ENCODE data around the gene FASN.
A peak's percentile ranks its signal among the peaks of the same experiment; 100 is the strongest.

Gene FASN

GRCh38 chr17:82101301-82101715 lies 3.3 kb upstream of the FASN start:
- DNase-seq (ENCODE audit: low spot score), result no peak

GRCh38 chr17:82100502-82101298 lies 2.7 kb upstream of the FASN start:
- no peak for DNase-seq (ENCODE audit: low spot score)

GRCh38 chr17:82098939-82099763 lies 1.1 kb upstream of the FASN start:
- DNase-seq (ENCODE audit: low spot score), result no peak

GRCh38 chr17:82097919-82098168 lies 192 bp downstream of the FASN start:
- DNase-seq (ENCODE audit: low spot score), result no peak

GRCh38 chr17:82097184-82097918 lies 685 bp downstream of the FASN start:
- DNase-seq (ENCODE audit: low spot score), result peak; percentile 31

- DNase-seq (ENCODE audit: low spot score), result no peak
Measured at GRCh38 chr17:82096709-82097183, 1.3 kb downstream of the FASN start.

- DNase-seq (ENCODE audit: low spot score), result no peak
Measured at GRCh38 chr17:82095777-82096708, 2.0 kb downstream of the FASN start.

GRCh38 chr17:82094931-82095776 lies 2.9 kb downstream of the FASN start:
- no peak for DNase-seq (ENCODE audit: low spot score)

- no peak for DNase-seq (ENCODE audit: low spot score)
Measured at GRCh38 chr17:82092995-82093751, 4.9 kb downstream of the FASN start.

- DNase-seq (ENCODE audit: low spot score), result no peak
Measured at GRCh38 chr17:82092628-82092994, 5.4 kb downstream of the FASN start.

- DNase-seq (ENCODE audit: low spot score), result no peak
Measured at GRCh38 chr17:82092094-82092586, 5.9 kb downstream of the FASN start.

- DNase-seq (ENCODE audit: low spot score), result no peak
Measured at GRCh38 chr17:82091264-82092066, 6.6 kb downstream of the FASN start.

GRCh38 chr17:82090549-82091263 lies 7.3 kb downstream of the FASN start:
- DNase-seq (ENCODE audit: low spot score), result no peak

GRCh38 chr17:82089723-82090548 lies 8.1 kb downstream of the FASN start:
- DNase-seq (ENCODE audit: low spot score), result no peak

- no peak for DNase-seq (ENCODE audit: low spot score)
Measured at GRCh38 chr17:82088838-82089722, 9.0 kb downstream of the FASN start.
